Stimulated activated CD4-positive, alpha-beta T cell treated with anti-CD3 and anti-CD28 coated beads, Interleukin-2, amount 100 ng/mL, for 24 hours (primary cell): ENCODE results near the gene ATRIP.
A peak's percentile ranks its signal among the peaks of the same experiment; 100 is the strongest.

ENCODE experiments used
- DNase-seq, 2 donors: peaks; one replicate each; pipeline ENCODE4 v3.0.0-alpha.2; 2020

Gene ATRIP

GRCh38 chr3:48446425-48447193 is at the start of gene ATRIP:
ATRIP (plus strand) TSS chr3:48446737; CDS start chr3:48446846, 109 bp downstream.
- peak; percentile 87 to 92 for DNase-seq

GRCh38 chr3:48397767-48398681 is 48.5 kb upstream of the ATRIP start:
- no peak for DNase-seq

- DNase-seq: no peak
These were observed 47.7 kb upstream of the ATRIP start for GRCh38 chr3:48398701-48399386.

- DNase-seq: peak in 1 of 2 donors; percentile 16
These were observed 47.0 kb upstream of the ATRIP start for GRCh38 chr3:48399387-48400172.

GRCh38 chr3:48400824-48401433 is 45.6 kb upstream of the ATRIP start:
- DNase-seq: peak; percentile 56 to 68

- peak in 1 of 2 donors; percentile 9 for DNase-seq
These were observed 45.1 kb upstream of the ATRIP start for GRCh38 chr3:48401434-48401901.

GRCh38 chr3:48402281-48402732 is 44.2 kb upstream of the ATRIP start:
- peak in 1 of 2 donors; percentile 6 for DNase-seq

- DNase-seq: no peak
These were observed 43.6 kb upstream of the ATRIP start for GRCh38 chr3:48402907-48403306.

- DNase-seq: peak in 1 of 2 donors; percentile 16
These were observed 42.8 kb upstream of the ATRIP start for GRCh38 chr3:48403533-48404439.

GRCh38 chr3:48404440-48405342 is 41.8 kb upstream of the ATRIP start:
- no peak for DNase-seq

- DNase-seq: peak in 1 of 2 donors; percentile 16
These were observed 41.1 kb upstream of the ATRIP start for GRCh38 chr3:48405343-48405881.

GRCh38 chr3:48405971-48406370 is 40.6 kb upstream of the ATRIP start:
- DNase-seq: peak in 1 of 2 donors; percentile 9

GRCh38 chr3:48406443-48407431 is 39.8 kb upstream of the ATRIP start:
- DNase-seq: peak in 1 of 2 donors; percentile 11

- DNase-seq: peak in 1 of 2 donors; percentile 11
These were observed 38.9 kb upstream of the ATRIP start for GRCh38 chr3:48407542-48408099.

GRCh38 chr3:48408823-48409281 is 37.7 kb upstream of the ATRIP start:
- peak in 1 of 2 donors; percentile 15 for DNase-seq

- DNase-seq: peak in 1 of 2 donors; percentile 8
These were observed 37.0 kb upstream of the ATRIP start for GRCh38 chr3:48409291-48410201.
